NT2/D1 (cell line): ENCODE measurements around the gene PCAT6.
"Not testable (repeated sequence)": the region's sequence is repeated elsewhere in the genome, so short reads cannot be mapped to it uniquely, and the experiment has no call there.

Source experiments
- DNase-seq: peaks from one replicate; pipeline ENCODE4 v3.0.0-alpha.2; 2011; ENCODE audit warnings: low read depth, low spot score
- H3K27me3 ChIP-seq: 2 replicates; pipeline ENCODE4 v1.6.0; 2011; ENCODE audit warnings: mild to moderate bottlenecking; ENCODE audit not compliant: insufficient read length, insufficient read depth
- H3K36me3 ChIP-seq: 2 replicates; pipeline ENCODE4 v1.6.1; 2011; ENCODE audit warnings: mild to moderate bottlenecking, low read length, mixed read lengths; ENCODE audit not compliant: insufficient read depth, insufficient read length
- H3K4me1 ChIP-seq: 2 replicates; pipeline ENCODE4 v1.5.1; 2011; ENCODE audit not compliant: insufficient read depth, insufficient read length
- H3K4me3 ChIP-seq: 2 replicates; pipeline ENCODE4 v1.5.1; 2011; ENCODE audit warnings: low read depth; ENCODE audit not compliant: insufficient read length
- H3K9ac ChIP-seq: 2 replicates; pipeline ENCODE4 v1.6.0; 2011; ENCODE audit warnings: low read depth; ENCODE audit not compliant: insufficient read length
- H3K9me3 ChIP-seq: 2 replicates; pipeline ENCODE4 v1.5.1; 2011; ENCODE audit warnings: mild to moderate bottlenecking, low read length; ENCODE audit not compliant: insufficient read depth
- SUZ12 ChIP-seq: IDR thresholded peaks from 2 replicates; pipeline ENCODE4 v1.6.1; 2011; ENCODE audit not compliant: insufficient read length, insufficient read depth; ENCODE audit errors: extremely low read depth
- YY1 ChIP-seq: IDR thresholded peaks from 2 replicates; pipeline ENCODE4 v1.6.1; 2011; ENCODE audit not compliant: insufficient read length, insufficient read depth
- ZNF274 ChIP-seq: IDR thresholded peaks from 2 replicates; pipeline ENCODE4 v1.6.1; 2011; ENCODE audit warnings: mild to moderate bottlenecking, low read depth, low read length

Gene PCAT6

GRCh38 chr1:202794051-202794740 lies 16.6 kb upstream of the PCAT6 start:
- no peak for DNase-seq
- H3K27me3 ChIP-seq: no peaks in the 10 kb centered on the region
- H3K9me3 ChIP-seq: no peaks in the 10 kb centered on the region
- H3K9ac ChIP-seq: no peak overlapping the region
- TF ChIP-seq YY1 (no peak), SUZ12 (no peak)
- no peaks in the 10 kb centered on the region for H3K4me1 ChIP-seq
- no peak overlapping the region for H3K4me3 ChIP-seq
- peaks cover 8% of the 10 kb centered on the region for H3K36me3 ChIP-seq

GRCh38 chr1:202794931-202795330 lies 15.8 kb upstream of the PCAT6 start:
- H3K9ac ChIP-seq, H3K27me3 ChIP-seq, DNase-seq, H3K36me3 ChIP-seq, H3K4me3 ChIP-seq, H3K4me1 ChIP-seq, H3K9me3 ChIP-seq: not testable (repeated sequence)

DNA sequence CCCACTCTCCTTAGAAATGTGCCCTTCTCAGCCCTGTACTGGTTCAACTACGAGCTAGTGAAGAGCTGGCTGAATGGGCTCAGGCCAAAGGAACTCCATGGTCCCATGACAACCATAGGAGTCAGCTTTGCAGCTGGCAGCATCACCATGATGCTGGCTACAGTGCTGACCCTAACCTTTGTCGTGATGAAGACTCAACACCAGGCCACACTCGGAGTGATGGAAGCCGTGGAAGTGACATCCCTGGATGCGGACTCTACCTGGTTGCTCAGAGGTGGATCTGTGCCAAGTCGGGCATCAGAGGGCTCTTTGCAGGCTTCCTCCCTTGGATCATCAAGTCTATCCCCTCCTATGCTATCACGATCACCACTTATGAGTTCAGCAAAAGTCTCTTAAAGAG lies 14.1 kb upstream of the PCAT6 start:
- Histone ChIP-seq H3K4me1 (no peaks in the 10 kb centered on the region), H3K4me3 (no peak overlapping the region), H3K9ac (no peak overlapping the region), H3K9me3 (no peaks in the 10 kb centered on the region), H3K36me3 (peaks cover 8% of the 10 kb centered on the region), H3K27me3 (no peaks in the 10 kb centered on the region)
- no peak for DNase-seq
- TF ChIP-seq YY1: no peak

- peaks cover 8% of the 10 kb centered on the region for H3K36me3 ChIP-seq
- H3K4me1 ChIP-seq: no peaks in the 10 kb centered on the region
- DNase-seq: no peak
- TF ChIP-seq ZNF274 (no peak), SUZ12 (no peak), YY1 (no peak)
- no peaks in the 10 kb centered on the region for H3K9me3 ChIP-seq
- H3K4me3 ChIP-seq: no peak overlapping the region
- H3K27me3 ChIP-seq: no peaks in the 10 kb centered on the region
- no peak overlapping the region for H3K9ac ChIP-seq
Observed at GRCh38 chr1:202798260-202798659, 12.5 kb upstream of the PCAT6 start.

GRCh38 chr1:202798792-202799331 lies 11.9 kb upstream of the PCAT6 start:
- DNase-seq: no peak
- Histone ChIP-seq H3K4me1 (no peaks in the 10 kb centered on the region), H3K27me3 (no peaks in the 10 kb centered on the region), H3K9ac (no peak overlapping the region), H3K4me3 (no peak overlapping the region), H3K9me3 (no peaks in the 10 kb centered on the region), H3K36me3 (peaks cover 8% of the 10 kb centered on the region)
- TF ChIP-seq YY1 (no peak), SUZ12 (no peak), ZNF274 (no peak)

DNA sequence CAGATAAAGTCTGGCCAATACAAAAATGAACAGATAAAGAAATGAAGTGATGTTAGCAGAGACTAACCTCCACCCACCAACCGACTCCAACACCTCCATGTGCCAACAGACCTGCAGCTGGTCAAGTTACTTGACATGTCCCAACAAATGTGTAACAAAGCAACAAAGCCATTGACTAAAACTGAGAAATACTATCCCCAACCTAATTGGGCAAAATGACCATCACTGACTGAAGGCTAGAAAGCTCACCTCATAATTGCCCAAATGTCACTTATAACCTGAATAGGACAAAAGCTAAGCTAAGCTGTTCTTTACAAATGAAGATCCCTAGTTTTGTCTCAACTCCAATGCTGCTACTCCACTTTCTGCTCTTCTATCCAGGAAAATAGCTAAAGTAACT lies 10.0 kb upstream of the PCAT6 start:
- no peak for DNase-seq
- H3K27me3 ChIP-seq: no peaks in the 10 kb centered on the region
- TF ChIP-seq ZNF274 (no peak), YY1 (no peak), SUZ12 (no peak)
- H3K4me3 ChIP-seq: no peak overlapping the region
- no peaks in the 10 kb centered on the region for H3K9me3 ChIP-seq
- H3K36me3 ChIP-seq: peaks cover 8% of the 10 kb centered on the region
- no peak overlapping the region for H3K9ac ChIP-seq
- H3K4me1 ChIP-seq: no peaks in the 10 kb centered on the region

GRCh38 chr1:202801175-202801574 lies 9.6 kb upstream of the PCAT6 start:
- no peak overlapping the region for H3K4me3 ChIP-seq
- no peak overlapping the region for H3K9ac ChIP-seq
- peaks cover 8% of the 10 kb centered on the region for H3K36me3 ChIP-seq
- no peaks in the 10 kb centered on the region for H3K4me1 ChIP-seq
- H3K27me3 ChIP-seq: no peaks in the 10 kb centered on the region
- DNase-seq: no peak
- H3K9me3 ChIP-seq: no peaks in the 10 kb centered on the region
- TF ChIP-seq YY1 (no peak), ZNF274 (no peak), SUZ12 (no peak)

DNA sequence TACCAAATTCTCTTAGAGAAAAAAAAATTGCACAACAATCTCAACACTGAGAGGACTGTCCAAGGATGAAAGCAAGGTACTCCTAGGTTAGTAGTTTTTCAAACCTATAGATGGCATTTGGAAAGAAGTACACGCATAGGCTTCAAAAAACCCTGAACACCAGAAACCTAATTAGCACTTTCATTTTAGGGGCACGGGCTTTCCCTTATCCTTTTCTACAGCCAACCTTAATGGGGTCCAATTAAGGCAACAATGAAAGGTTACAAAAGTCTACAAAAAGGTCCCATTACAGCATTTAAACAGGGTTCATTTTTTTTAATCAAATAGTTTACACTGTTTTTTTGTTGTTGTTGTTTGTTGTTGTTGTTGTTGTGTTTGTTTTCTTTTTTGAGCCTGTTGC lies 8.7 kb upstream of the PCAT6 start:
- Histone ChIP-seq H3K27me3 (no peaks in the 10 kb centered on the region), H3K36me3 (peaks cover 3% of the 10 kb centered on the region), H3K4me1 (no peaks in the 10 kb centered on the region), H3K9ac (no peak overlapping the region), H3K4me3 (no peak overlapping the region), H3K9me3 (no peaks in the 10 kb centered on the region)
- TF ChIP-seq ZNF274 (no peak), YY1 (no peak), SUZ12 (no peak)
- no peak for DNase-seq
